Chondrocyte (in vitro differentiated cells): ENCODE data around the gene LTO1. TPM values are rescaled to one million over a fixed set of nuclear protein-coding genes. Genes with fewer than 3 reads are reported as not detected.

Experiments used
- DNase-seq: peaks from one replicate; pipeline ENCODE4 v3.0.0; 2021; ENCODE audit warnings: mixed read lengths, low spot score
- H3K27ac Mint-ChIP-seq: one replicate; pipeline ENCODE4 v1.8.0; 2021; ENCODE audit warnings: mild to moderate bottlenecking, moderate library complexity, mixed read lengths; ENCODE audit not compliant: unreplicated experiment
- H3K27me3 Mint-ChIP-seq: 2 replicates; pipeline ENCODE4 v1.8.0; 2021; ENCODE audit warnings: low read depth, mixed read lengths
- H3K36me3 Mint-ChIP-seq: 2 replicates; pipeline ENCODE4 v1.8.0; 2021; ENCODE audit warnings: low read depth, mixed read lengths
- H3K4me1 Mint-ChIP-seq: 2 replicates; pipeline ENCODE4 v1.8.0; 2021; ENCODE audit warnings: low read depth, mild to moderate bottlenecking, mixed read lengths
- H3K4me3 Mint-ChIP-seq: one replicate; pipeline ENCODE4 v1.8.0; 2021; ENCODE audit warnings: mild to moderate bottlenecking, moderate library complexity, mixed read lengths; ENCODE audit not compliant: unreplicated experiment
- H3K9me3 Mint-ChIP-seq: 2 replicates; pipeline ENCODE4 v1.8.0; 2021; ENCODE audit warnings: low read depth, mixed read lengths
- CTCF ChIP-seq: fragments of 200-600 bp; sonication (generic); IDR thresholded peaks from 2 replicates; pipeline ENCODE4 v1.5.0; 2021; ENCODE audit warnings: antibody characterized with exemption, mild to moderate bottlenecking, moderate library complexity
- total RNA-seq: library from RNA; stranded (reverse); gene quantifications from 3 replicates; pipeline ENCODE4 v1.2.1, GENCODE V29; 2021

The LTO1 gene
- total RNA-seq, 1 donor from 2014 or later: 16.2 TPM

GRCh38 chr11:69637198-69637940 lies 37.8 kb downstream of the LTO1 start:
- no peak for TF ChIP-seq CTCF
- Mint-ChIP-seq H3K27ac (no peak overlapping the region), H3K27me3 (peaks cover under 1% of the 10 kb centered on the region), H3K9me3 (no peaks in the 10 kb centered on the region), H3K4me1 (peaks cover 30% of the 10 kb centered on the region), H3K36me3 (no peaks in the 10 kb centered on the region), H3K4me3 (peak overlapping the region; percentile 31)
- peak; percentile 68 for DNase-seq

DNA sequence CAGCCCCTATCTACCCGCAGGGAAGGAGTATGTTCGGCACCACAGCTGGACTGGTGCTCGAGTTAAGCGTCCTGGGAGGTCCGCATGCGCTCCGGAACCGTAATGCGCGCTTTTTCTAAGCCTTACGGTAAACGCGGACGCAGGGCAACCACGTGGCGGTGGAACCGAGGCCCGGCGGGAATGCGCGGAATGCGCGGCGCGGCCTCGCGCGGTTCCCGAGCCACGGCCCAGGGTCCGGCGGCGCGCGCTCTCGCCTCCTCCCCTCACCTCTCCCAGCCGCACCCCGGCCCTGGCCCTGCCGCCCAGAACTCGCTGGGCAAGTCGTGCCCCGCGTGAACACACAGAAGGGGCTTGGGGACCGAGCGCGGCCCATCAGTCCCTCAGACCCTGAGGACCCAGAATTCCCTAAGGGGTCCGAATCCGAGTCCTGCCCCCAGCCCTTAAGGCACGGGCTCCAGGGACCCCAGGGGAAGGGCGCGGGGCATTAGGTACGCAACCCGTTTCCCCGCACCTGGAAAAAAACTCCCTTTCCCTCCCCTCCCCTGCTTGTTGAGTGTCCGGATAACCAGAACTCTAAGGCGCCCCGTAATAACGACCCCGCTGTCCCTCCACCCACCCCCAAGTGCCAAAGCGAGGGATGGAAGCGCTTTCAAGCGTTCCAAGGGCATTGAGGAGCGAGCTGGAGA lies 38.5 kb downstream of the LTO1 start:
- Mint-ChIP-seq H3K9me3 (no peaks in the 10 kb centered on the region), H3K36me3 (no peaks in the 10 kb centered on the region), H3K4me1 (peaks cover 30% of the 10 kb centered on the region), H3K27me3 (peaks cover 2% of the 10 kb centered on the region), H3K27ac (peak overlapping the region; percentile 41), H3K4me3 (peak overlapping the region; percentile 59)
- no peak for TF ChIP-seq CTCF
- peak; percentile 86 for DNase-seq

GRCh38 chr11:69635804-69636511 lies 39.2 kb downstream of the LTO1 start:
- peak overlapping the region; percentile 59 for H3K4me3 Mint-ChIP-seq
- H3K27me3 Mint-ChIP-seq: peaks cover 2% of the 10 kb centered on the region
- H3K9me3 Mint-ChIP-seq: no peaks in the 10 kb centered on the region
- no peaks in the 10 kb centered on the region for H3K36me3 Mint-ChIP-seq
- DNase-seq: peak; percentile 48
- H3K4me1 Mint-ChIP-seq: peaks cover 30% of the 10 kb centered on the region
- H3K27ac Mint-ChIP-seq: peak overlapping the region; percentile 41
- TF ChIP-seq CTCF: no peak

GRCh38 chr11:69635195-69635594 lies 40.0 kb downstream of the LTO1 start:
- H3K27ac Mint-ChIP-seq: no peak overlapping the region
- TF ChIP-seq CTCF: no peak
- no peak overlapping the region for H3K4me3 Mint-ChIP-seq
- H3K4me1 Mint-ChIP-seq: peaks cover 25% of the 10 kb centered on the region
- H3K36me3 Mint-ChIP-seq: no peaks in the 10 kb centered on the region
- H3K9me3 Mint-ChIP-seq: no peaks in the 10 kb centered on the region
- peaks cover 2% of the 10 kb centered on the region for H3K27me3 Mint-ChIP-seq
- no peak for DNase-seq

DNA sequence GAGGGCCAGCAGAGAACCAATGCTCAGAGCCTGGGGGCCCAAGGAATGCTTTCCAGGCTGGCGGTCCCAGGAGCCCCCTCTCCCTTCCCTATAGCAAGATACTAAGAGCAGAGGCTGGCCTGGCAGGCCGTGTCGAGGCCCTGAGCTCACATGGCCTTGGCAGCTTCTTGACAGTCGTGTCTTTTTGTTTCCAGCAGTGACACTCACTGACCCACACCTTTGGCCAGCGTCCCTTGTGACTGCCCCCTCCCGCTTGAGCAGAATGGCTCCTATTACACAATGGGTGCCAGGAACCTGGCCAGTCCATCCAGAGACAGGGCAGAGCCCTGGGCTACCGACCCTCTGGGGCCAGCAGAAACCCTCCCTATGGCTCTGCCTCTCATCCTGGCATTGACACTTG lies 40.6 kb downstream of the LTO1 start:
- Mint-ChIP-seq H3K9me3 (peaks cover 5% of the 10 kb centered on the region), H3K4me3 (no peak overlapping the region), H3K4me1 (peaks cover 19% of the 10 kb centered on the region), H3K27me3 (peaks cover 2% of the 10 kb centered on the region), H3K27ac (no peak overlapping the region), H3K36me3 (peaks cover 4% of the 10 kb centered on the region)
- DNase-seq: peak; percentile 79
- TF ChIP-seq CTCF: no peak
